Measurements from ENCODE around the gene PSAPL1. TPM values are rescaled to one million over a fixed set of nuclear protein-coding genes. Genes with fewer than 3 reads are reported as not detected.

The PSAPL1 gene
- total RNA-seq, 1 experiment from 2014 or later: not detected

- TF ChIP-seq ZNF219 (CRISPR knock-in tag; IDR thresholded peaks at IDR 0.05; ENCODE audit: borderline replicate concordance): no peak
- no peak for TF ChIP-seq SOX15 (CRISPR knock-in tag; IDR thresholded peaks at IDR 0.05)
- TF ChIP-seq SMAD3 (CRISPR knock-in tag; IDR thresholded peaks at IDR 0.05; ENCODE audit: borderline replicate concordance): no peak
- no peak for TF ChIP-seq NR2C2 (CRISPR knock-in tag; IDR thresholded peaks at IDR 0.05)
- no peak for TF ChIP-seq CREB1 (CRISPR knock-in tag; IDR thresholded peaks at IDR 0.05)
- no peak for TF ChIP-seq TEAD1 (CRISPR knock-in tag; IDR thresholded peaks at IDR 0.05)
- TF ChIP-seq TCF7 (CRISPR knock-in tag; IDR thresholded peaks at IDR 0.05; ENCODE audit: low read depth): no peak
- no peak for TF ChIP-seq ZNF121 (CRISPR knock-in tag; IDR thresholded peaks at IDR 0.05)
- no peak for TF ChIP-seq ZMAT4 (CRISPR knock-in tag; IDR thresholded peaks at IDR 0.05)
- no peak for TF ChIP-seq IRF1 (CRISPR knock-in tag; IDR thresholded peaks at IDR 0.05)
- no peak for TF ChIP-seq ERG (CRISPR knock-in tag; IDR thresholded peaks at IDR 0.05)
- no peak for TF ChIP-seq CDX4 (CRISPR knock-in tag; IDR thresholded peaks at IDR 0.05; ENCODE audit: borderline replicate concordance)
- TF ChIP-seq ZNF423 (CRISPR knock-in tag; IDR thresholded peaks at IDR 0.05): no peak
- TF ChIP-seq MYBL2 (CRISPR knock-in tag; IDR thresholded peaks at IDR 0.05): no peak
These were observed 43.9 kb upstream of the PSAPL1 start (continued) for GRCh38 chr4:7478665-7479064.

- Mint-ChIP-seq H3K4me3 (no peak overlapping the region), H3K9me3 (no peaks in the 10 kb centered on the region), H3K4me1 (peaks cover 4% of the 10 kb centered on the region), H3K27ac (no peak overlapping the region), H3K36me3 (no peaks in the 10 kb centered on the region), H3K27me3 (ENCODE audit: low read depth) (no peaks in the 10 kb centered on the region)
- no peak for DNase-seq (ENCODE audit: low spot score)
- ATAC-seq: no peak
- no peak for TF ChIP-seq NR1H2 (CRISPR knock-in tag; IDR thresholded peaks at IDR 0.05)
- TF ChIP-seq MYBL2 (CRISPR knock-in tag; IDR thresholded peaks at IDR 0.05): no peak
- no peak for TF ChIP-seq NR3C1 (CRISPR knock-in tag; conservative IDR thresholded peaks at IDR 0.05; ENCODE audit: low read depth)
- TF ChIP-seq ZNF512 (CRISPR knock-in tag; IDR thresholded peaks at IDR 0.05; ENCODE audit: borderline replicate concordance): no peak
- TF ChIP-seq RORB (CRISPR knock-in tag; IDR thresholded peaks at IDR 0.05): no peak
- no peak for TF ChIP-seq ATF2 (CRISPR knock-in tag; IDR thresholded peaks at IDR 0.05; ENCODE audit: borderline replicate concordance, low read depth)
- no peak for TF ChIP-seq SP1 (CRISPR knock-in tag; conservative IDR thresholded peaks at IDR 0.05)
- no peak for TF ChIP-seq HMGXB4 (CRISPR knock-in tag; IDR thresholded peaks at IDR 0.05)
- no peak for TF ChIP-seq ZNF532 (CRISPR knock-in tag; IDR thresholded peaks at IDR 0.05; ENCODE audit: borderline replicate concordance)
- ChIA-PET POLR2A (no interaction called here), CTCF (interaction anchor here (1.2 kb wide), 1 partner anchor 17 kb away, joined by 3 read pairs; no protein-coding TSS in a partner anchor)
These were observed 43.0 kb upstream of the PSAPL1 start for GRCh38 chr4:7477695-7478094.
